Hippocampal formation (tissue), 2 donors: Measurements from ENCODE around the gene CFAP157.

Experiments used
- DNase-seq, 2 donors: peaks; one replicate each; lab custom pipeline; 2025; lab: John Stamatoyannopoulos, UW

CFAP157 gene

GRCh38 chr9:127762111-127762676 lies 55.4 kb downstream of the CFAP157 start:
- no peak for DNase-seq

- no peak for DNase-seq
Measured at GRCh38 chr9:127763918-127764384, 57.2 kb downstream of the CFAP157 start.

- DNase-seq, result no peak
Measured at GRCh38 chr9:127765418-127765817, 58.6 kb downstream of the CFAP157 start.
